GM21367 (cell line): ENCODE data around the gene ZNF25.
"Not testable (repeated sequence)": the region's sequence is repeated elsewhere in the genome, so short reads cannot be mapped to it uniquely, and the experiment has no call there.

Experiments
- ATAC-seq: cut with Tn5 transposase; IDR thresholded peaks from one replicate; pipeline ENCODE4 v1.9.1; 2021; ENCODE audit not compliant: unreplicated experiment

ZNF25 gene

GRCh38 chr10:37948210-37948609 lies 28.2 kb downstream of the ZNF25 start:
- ATAC-seq = no peak

- ATAC-seq = no peak
These were observed 28.9 kb downstream of the ZNF25 start for GRCh38 chr10:37947526-37947925.

GRCh38 chr10:37937864-37938263 lies 38.6 kb downstream of the ZNF25 start:
- no peak for ATAC-seq

- ATAC-seq = no peak
These were observed 41.7 kb downstream of the ZNF25 start for GRCh38 chr10:37934791-37935190.

- no peak for ATAC-seq
These were observed 46.0 kb downstream of the ZNF25 start for GRCh38 chr10:37930423-37930822.

- not testable (repeated sequence) for ATAC-seq
These were observed 68.3 kb downstream of the ZNF25 start for GRCh38 chr10:37908165-37908564.

- ATAC-seq = no peak
These were observed 70.1 kb downstream of the ZNF25 start for GRCh38 chr10:37906382-37906781.
